Testis (tissue), 2 donors: ENCODE results near the gene GSG1.

Source experiments
- POLR2A ChIP-seq: fragments of 450-650 bp; IDR thresholded peaks from one replicate; pipeline ENCODE4 v1.6.1; 2017; ENCODE audit warnings: antibody characterized with exemption, mild to moderate bottlenecking, moderate library complexity
- TF ChIP-seq, protein P1 (sequence below), 3 experiments: fragments of 450-650 bp in 2 of 3; fragments of 200-600 bp in 1 of 3; sonication (generic) in 1 of 3; IDR thresholded peaks; one replicate each; pipeline ENCODE4 v1.5.1; 2016 to 2019; ENCODE audit warnings: antibody characterized with exemption in 3 of 3, mild to moderate bottlenecking in 2 of 3, moderate library complexity in 1 of 3

- TF ChIP-seq, protein P1, sequence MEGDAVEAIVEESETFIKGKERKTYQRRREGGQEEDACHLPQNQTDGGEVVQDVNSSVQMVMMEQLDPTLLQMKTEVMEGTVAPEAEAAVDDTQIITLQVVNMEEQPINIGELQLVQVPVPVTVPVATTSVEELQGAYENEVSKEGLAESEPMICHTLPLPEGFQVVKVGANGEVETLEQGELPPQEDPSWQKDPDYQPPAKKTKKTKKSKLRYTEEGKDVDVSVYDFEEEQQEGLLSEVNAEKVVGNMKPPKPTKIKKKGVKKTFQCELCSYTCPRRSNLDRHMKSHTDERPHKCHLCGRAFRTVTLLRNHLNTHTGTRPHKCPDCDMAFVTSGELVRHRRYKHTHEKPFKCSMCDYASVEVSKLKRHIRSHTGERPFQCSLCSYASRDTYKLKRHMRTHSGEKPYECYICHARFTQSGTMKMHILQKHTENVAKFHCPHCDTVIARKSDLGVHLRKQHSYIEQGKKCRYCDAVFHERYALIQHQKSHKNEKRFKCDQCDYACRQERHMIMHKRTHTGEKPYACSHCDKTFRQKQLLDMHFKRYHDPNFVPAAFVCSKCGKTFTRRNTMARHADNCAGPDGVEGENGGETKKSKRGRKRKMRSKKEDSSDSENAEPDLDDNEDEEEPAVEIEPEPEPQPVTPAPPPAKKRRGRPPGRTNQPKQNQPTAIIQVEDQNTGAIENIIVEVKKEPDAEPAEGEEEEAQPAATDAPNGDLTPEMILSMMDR (IDR thresholded peaks at IDR 0.05): no peak
- no peak for TF ChIP-seq POLR2A
Measured at GRCh38 chr12:13142747-13143146, 39.3 kb upstream of the GSG1 start.
